Fibroblast of lung (primary cell): ENCODE results near the gene NMUR2. TPM values are rescaled to one million over a fixed set of nuclear protein-coding genes. Genes with fewer than 3 reads are reported as not detected.

Experiments
- DNase-seq, 2 donors: peaks; one replicate each; pipeline versions ENCODE4 v3.0.0 to v3.0.0-alpha.2; 2010; ENCODE audit warnings: low read depth in 2 of 2
- H2AFZ ChIP-seq: 2 replicates; pipeline ENCODE4 v1.5.1; 2012; ENCODE audit warnings: low read length, control low read depth, inconsistent platforms
- H3K27ac ChIP-seq: 2 replicates; pipeline ENCODE4 v1.5.1; 2011; ENCODE audit warnings: low read length, control low read depth; ENCODE audit not compliant: insufficient read depth
- H3K27me3 ChIP-seq: 2 replicates; pipeline ENCODE4 v1.5.1; 2011; ENCODE audit warnings: mild to moderate bottlenecking, low read length; ENCODE audit not compliant: control insufficient read depth, insufficient read depth
- H3K36me3 ChIP-seq: 2 replicates; pipeline ENCODE4 v1.5.1; 2011; ENCODE audit warnings: low read length; ENCODE audit not compliant: control insufficient read depth, insufficient read depth
- H3K4me1 ChIP-seq: 2 replicates; pipeline ENCODE4 v1.5.1; 2011; ENCODE audit warnings: low read length; ENCODE audit not compliant: control insufficient read depth, insufficient read depth; ENCODE audit errors: extremely low read depth
- H3K4me2 ChIP-seq: 2 replicates; pipeline ENCODE4 v1.5.1; 2011; ENCODE audit warnings: low read length, control low read depth; ENCODE audit not compliant: insufficient read depth; ENCODE audit errors: extremely low read depth
- H3K4me3 ChIP-seq, 4 experiments: fragments of 200-600 bp in 1 of 4; sonication (generic) in 1 of 4; replicated peaks in 1 of 4; 2 replicates each; pipeline ENCODE4 v1.5.1; 2011 to 2016; ENCODE audit warnings: low read length in 4 of 4, low read depth in 3 of 4, mild to moderate bottlenecking in 3 of 4, control low read depth in 2 of 4, inconsistent platforms in 1 of 4, mixed read lengths in 1 of 4; ENCODE audit not compliant: insufficient read depth in 1 of 4; ENCODE audit errors: control extremely low read depth in 1 of 4
- H3K79me2 ChIP-seq: 2 replicates; pipeline ENCODE4 v1.5.1; 2012; ENCODE audit warnings: mild to moderate bottlenecking, low read length, inconsistent platforms; ENCODE audit not compliant: control insufficient read depth, insufficient read depth
- H3K9ac ChIP-seq: 2 replicates; pipeline ENCODE4 v1.5.1; 2011; ENCODE audit warnings: mild to moderate bottlenecking, low read length, control low read depth; ENCODE audit not compliant: insufficient read depth
- H3K9me3 ChIP-seq: 2 replicates; pipeline ENCODE4 v1.5.1; 2012; ENCODE audit warnings: low read depth, low read length; ENCODE audit not compliant: control insufficient read depth, insufficient read depth
- H4K20me1 ChIP-seq: 2 replicates; pipeline ENCODE4 v1.5.1; 2011; ENCODE audit warnings: low read length; ENCODE audit not compliant: control insufficient read depth, insufficient read depth; ENCODE audit errors: extremely low read depth
- EZH2 ChIP-seq: IDR thresholded peaks from 2 replicates; pipeline ENCODE4 v1.5.1; 2012; ENCODE audit warnings: low read length, control low read depth, mild to moderate bottlenecking; ENCODE audit errors: missing control alignments
- polyA plus RNA-seq, 2 donors: library from polyadenylated mRNA; depleted of rRNA in 1 of 2; stranded (reverse) in 1 of 2; unstranded in 1 of 2; fragments of >200 nt; gene quantifications; 2 replicates each; pipeline ENCODE4 v1.2.1, GENCODE V29; 2011 to 2012; ENCODE audit warnings: missing spikeins in 1 of 2
- total RNA-seq: library from RNA; depleted of rRNA; stranded (reverse); fragments of >200 nt; gene quantifications from 2 replicates; pipeline ENCODE4 v1.2.1, GENCODE V29; 2014
- TF ChIP-seq, protein P1 (sequence below), 2 donors: IDR thresholded peaks in 1 of 2; conservative IDR thresholded peaks in 1 of 2; 1 replicate in 1 of 2; 2 replicates in 1 of 2; pipeline ENCODE4 v1.5.1; 2011 to 2012; ENCODE audit warnings: low read length in 2 of 2, control low read depth in 1 of 2, inconsistent platforms in 1 of 2, low read depth in 1 of 2, mild to moderate bottlenecking in 1 of 2

Gene NMUR2
- total and polyA plus RNA-seq, 2 donors (not counting 1 experiment from before 2014, with no cell fraction given): not detected

DNA sequence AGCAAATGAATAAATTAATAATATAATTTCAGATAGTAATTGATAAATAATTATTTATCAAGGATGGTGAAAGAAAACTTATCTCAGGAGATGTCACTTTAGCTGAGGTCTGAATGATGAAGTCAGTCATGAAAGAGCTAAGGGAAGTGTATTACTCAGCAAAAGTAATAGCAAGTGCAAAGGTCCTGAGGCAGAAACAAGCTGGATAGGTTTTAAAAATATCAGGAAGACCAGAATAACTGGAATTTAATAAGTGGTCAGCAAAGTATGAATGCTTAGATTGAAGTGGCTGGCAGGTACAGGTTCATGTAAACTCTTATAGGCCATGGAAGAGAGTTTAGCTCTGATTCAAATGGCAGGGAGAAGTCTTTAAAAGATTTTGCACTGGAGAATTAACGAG lies 1.0 kb upstream of the NMUR2 start:
- no peaks in the 10 kb centered on the region for H4K20me1 ChIP-seq
- no peaks in the 10 kb centered on the region for H3K79me2 ChIP-seq
- H3K4me2 ChIP-seq: no peak overlapping the region
- no peak overlapping the region for H2AFZ ChIP-seq
- TF ChIP-seq EZH2: no peak
- TF ChIP-seq, protein P1, sequence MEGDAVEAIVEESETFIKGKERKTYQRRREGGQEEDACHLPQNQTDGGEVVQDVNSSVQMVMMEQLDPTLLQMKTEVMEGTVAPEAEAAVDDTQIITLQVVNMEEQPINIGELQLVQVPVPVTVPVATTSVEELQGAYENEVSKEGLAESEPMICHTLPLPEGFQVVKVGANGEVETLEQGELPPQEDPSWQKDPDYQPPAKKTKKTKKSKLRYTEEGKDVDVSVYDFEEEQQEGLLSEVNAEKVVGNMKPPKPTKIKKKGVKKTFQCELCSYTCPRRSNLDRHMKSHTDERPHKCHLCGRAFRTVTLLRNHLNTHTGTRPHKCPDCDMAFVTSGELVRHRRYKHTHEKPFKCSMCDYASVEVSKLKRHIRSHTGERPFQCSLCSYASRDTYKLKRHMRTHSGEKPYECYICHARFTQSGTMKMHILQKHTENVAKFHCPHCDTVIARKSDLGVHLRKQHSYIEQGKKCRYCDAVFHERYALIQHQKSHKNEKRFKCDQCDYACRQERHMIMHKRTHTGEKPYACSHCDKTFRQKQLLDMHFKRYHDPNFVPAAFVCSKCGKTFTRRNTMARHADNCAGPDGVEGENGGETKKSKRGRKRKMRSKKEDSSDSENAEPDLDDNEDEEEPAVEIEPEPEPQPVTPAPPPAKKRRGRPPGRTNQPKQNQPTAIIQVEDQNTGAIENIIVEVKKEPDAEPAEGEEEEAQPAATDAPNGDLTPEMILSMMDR (conservative IDR thresholded peaks at IDR 0.05 in 1 of 2, IDR thresholded peaks at IDR 0.05 in 1 of 2; ENCODE audit: low read depth in 1 of 2, low read length in 2 of 2): no peak
- H3K4me1 ChIP-seq: no peaks in the 10 kb centered on the region
- H3K9me3 ChIP-seq: no peaks in the 10 kb centered on the region
- no peak for DNase-seq
- H3K4me3 ChIP-seq: no peak overlapping the region
- no peak overlapping the region for H3K27ac ChIP-seq
- H3K27me3 ChIP-seq: no peaks in the 10 kb centered on the region
- no peaks in the 10 kb centered on the region for H3K36me3 ChIP-seq
- H3K9ac ChIP-seq: no peak overlapping the region

- H3K4me2 ChIP-seq: no peak overlapping the region
- DNase-seq: no peak
- no peaks in the 10 kb centered on the region for H4K20me1 ChIP-seq
- no peak overlapping the region for H3K27ac ChIP-seq
- H3K9me3 ChIP-seq: no peaks in the 10 kb centered on the region
- TF ChIP-seq, protein P1 (conservative IDR thresholded peaks at IDR 0.05 in 1 of 2, IDR thresholded peaks at IDR 0.05 in 1 of 2; ENCODE audit: low read depth in 1 of 2, low read length in 2 of 2): no peak
- TF ChIP-seq EZH2: no peak
- no peaks in the 10 kb centered on the region for H3K36me3 ChIP-seq
- no peak overlapping the region for H2AFZ ChIP-seq
- H3K79me2 ChIP-seq: no peaks in the 10 kb centered on the region
- no peaks in the 10 kb centered on the region for H3K4me1 ChIP-seq
- no peak overlapping the region for H3K9ac ChIP-seq
- H3K4me3 ChIP-seq: no peak overlapping the region
- no peaks in the 10 kb centered on the region for H3K27me3 ChIP-seq
Measured at GRCh38 chr5:152404494-152404893, 585 bp downstream of the NMUR2 start.

DNA sequence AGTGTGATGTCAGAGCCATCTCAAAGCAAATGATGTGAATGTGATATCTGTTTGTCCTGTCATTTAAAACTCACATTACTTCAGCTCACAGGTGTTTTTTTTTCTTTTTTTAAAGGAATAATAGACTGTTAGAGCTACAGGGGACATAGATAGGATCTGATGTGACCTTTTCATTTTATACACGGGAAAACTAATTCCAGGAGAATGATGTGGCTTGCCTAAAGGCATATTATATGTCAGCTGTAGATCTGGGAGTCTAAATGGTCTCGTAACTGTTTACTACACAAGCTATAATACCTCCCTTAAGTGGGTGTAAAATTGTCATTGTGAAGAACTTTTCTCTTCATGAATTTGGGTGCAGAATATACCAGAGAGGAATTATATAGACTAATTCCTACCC lies 2.0 kb downstream of the NMUR2 start:
- TF ChIP-seq EZH2: no peak
- TF ChIP-seq, protein P1 (conservative IDR thresholded peaks at IDR 0.05 in 1 of 2, IDR thresholded peaks at IDR 0.05 in 1 of 2; ENCODE audit: low read depth in 1 of 2, low read length in 2 of 2): no peak
- H3K4me2 ChIP-seq: no peak overlapping the region
- H3K27ac ChIP-seq: no peak overlapping the region
- H3K9ac ChIP-seq: no peak overlapping the region
- H3K79me2 ChIP-seq: no peaks in the 10 kb centered on the region
- H3K9me3 ChIP-seq: no peaks in the 10 kb centered on the region
- no peaks in the 10 kb centered on the region for H3K36me3 ChIP-seq
- no peak overlapping the region for H2AFZ ChIP-seq
- H3K27me3 ChIP-seq: no peaks in the 10 kb centered on the region
- H3K4me3 ChIP-seq: no peak overlapping the region
- no peak for DNase-seq
- no peaks in the 10 kb centered on the region for H3K4me1 ChIP-seq
- H4K20me1 ChIP-seq: no peaks in the 10 kb centered on the region
